Breast epithelium (tissue), 4 donors: ENCODE data around the gene SLC6A18. TPM values are rescaled to one million over a fixed set of nuclear protein-coding genes. Genes with fewer than 3 reads are reported as not detected.

Source experiments
- DNase-seq, 2 donors: peaks; one replicate each; pipeline ENCODE4 v3.0.0-alpha.2; 2019; ENCODE audit warnings: low spot score in 2 of 2
- H3K27ac ChIP-seq, 2 donors: fragments of 200-600 bp; sonication (generic) in 1 of 2; one replicate each; pipeline ENCODE4 v1.5.1; 2016 to 2019; ENCODE audit warnings: mild to moderate bottlenecking in 1 of 2
- H3K27me3 ChIP-seq, 2 donors: fragments of 200-600 bp; sonication (generic) in 1 of 2; one replicate each; pipeline versions ENCODE4 v1.5.1 to v1.6.0; 2017 to 2019; ENCODE audit warnings: control low read depth in 1 of 2, mild to moderate bottlenecking in 1 of 2
- H3K36me3 ChIP-seq: fragments of 200-600 bp; one replicate; pipeline ENCODE4 v1.5.1; 2019
- H3K4me1 ChIP-seq, 2 donors: fragments of 200-600 bp; sonication (generic); one replicate each; pipeline ENCODE4 v1.5.1; 2016 to 2019; ENCODE audit warnings: control low read depth in 1 of 2
- H3K4me3 ChIP-seq, 3 donors: fragments of 200-600 bp; sonication (generic); 1 replicate in 2 of 3; 2 replicates in 1 of 3; pipeline ENCODE4 v1.5.1; 2016 to 2019; ENCODE audit warnings: mild to moderate bottlenecking in 3 of 3, moderate library complexity in 2 of 3
- H3K9me3 ChIP-seq, 2 donors: fragments of 200-600 bp; sonication (generic) in 1 of 2; one replicate each; pipeline ENCODE4 v1.5.1; 2016 to 2019; ENCODE audit warnings: control low read depth in 1 of 2
- POLR2A ChIP-seq: fragments of 450-650 bp; IDR thresholded peaks from one replicate; pipeline ENCODE4 v1.6.1; 2016; ENCODE audit warnings: antibody characterized with exemption, mild to moderate bottlenecking, moderate library complexity
- POLR2AphosphoS5 ChIP-seq, 3 donors: sonication (generic); formaldehyde crosslinking; IDR thresholded peaks; one replicate each; pipeline ENCODE4 v1.6.1; 2017; ENCODE audit warnings: antibody characterized with exemption in 3 of 3
- intact Hi-C: fragments of 100-400 bp; cut with DNase I; formaldehyde crosslinking; loops from one replicate; pipeline ENCODE4 v1.15.1; 2023; ENCODE audit warnings: low total_unique reads
- total RNA-seq, 3 donors: library from RNA; depleted of rRNA; stranded (reverse); fragments of >200 nt; gene quantifications; one replicate each; pipeline ENCODE4 v1.1.0, GENCODE V29; 2016
- TF ChIP-seq, protein P1 (sequence below), 3 donors: fragments of 450-650 bp; IDR thresholded peaks; one replicate each; pipeline ENCODE4 v1.5.1; 2016 to 2017; ENCODE audit warnings: antibody characterized with exemption in 3 of 3, mild to moderate bottlenecking in 3 of 3, moderate library complexity in 3 of 3

Gene SLC6A18
- total RNA-seq, 3 donors from 2014 or later = not detected

DNA sequence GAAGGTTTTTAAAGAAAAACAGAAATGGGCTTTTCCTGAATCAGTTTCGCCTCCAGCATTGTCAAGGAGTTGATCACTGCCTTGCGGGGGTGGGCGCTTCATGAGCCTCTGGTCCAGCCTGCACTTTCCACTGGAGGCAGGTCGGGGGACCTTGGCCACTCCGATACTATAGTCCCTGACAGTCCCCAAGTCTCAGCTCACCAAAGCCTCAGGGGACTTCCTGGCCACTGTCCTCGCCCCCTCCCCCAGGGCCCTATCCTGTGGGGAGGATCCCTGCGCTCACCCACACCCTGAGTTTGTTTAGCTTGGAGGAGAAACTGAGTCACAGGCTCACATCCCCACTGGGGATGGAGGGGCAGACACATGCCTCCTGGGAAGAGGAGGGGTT is 22.4 kb upstream of the SLC6A18 start:
- TF ChIP-seq, protein P1, sequence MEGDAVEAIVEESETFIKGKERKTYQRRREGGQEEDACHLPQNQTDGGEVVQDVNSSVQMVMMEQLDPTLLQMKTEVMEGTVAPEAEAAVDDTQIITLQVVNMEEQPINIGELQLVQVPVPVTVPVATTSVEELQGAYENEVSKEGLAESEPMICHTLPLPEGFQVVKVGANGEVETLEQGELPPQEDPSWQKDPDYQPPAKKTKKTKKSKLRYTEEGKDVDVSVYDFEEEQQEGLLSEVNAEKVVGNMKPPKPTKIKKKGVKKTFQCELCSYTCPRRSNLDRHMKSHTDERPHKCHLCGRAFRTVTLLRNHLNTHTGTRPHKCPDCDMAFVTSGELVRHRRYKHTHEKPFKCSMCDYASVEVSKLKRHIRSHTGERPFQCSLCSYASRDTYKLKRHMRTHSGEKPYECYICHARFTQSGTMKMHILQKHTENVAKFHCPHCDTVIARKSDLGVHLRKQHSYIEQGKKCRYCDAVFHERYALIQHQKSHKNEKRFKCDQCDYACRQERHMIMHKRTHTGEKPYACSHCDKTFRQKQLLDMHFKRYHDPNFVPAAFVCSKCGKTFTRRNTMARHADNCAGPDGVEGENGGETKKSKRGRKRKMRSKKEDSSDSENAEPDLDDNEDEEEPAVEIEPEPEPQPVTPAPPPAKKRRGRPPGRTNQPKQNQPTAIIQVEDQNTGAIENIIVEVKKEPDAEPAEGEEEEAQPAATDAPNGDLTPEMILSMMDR (IDR thresholded peaks at IDR 0.05) = no peak
- TF ChIP-seq POLR2A = no peak
- TF ChIP-seq POLR2AphosphoS5 (IDR thresholded peaks at IDR 0.05) = no peak
- H3K36me3 ChIP-seq = no peaks in the 10 kb centered on the region
- peaks cover 0 to 74% of the 10 kb centered on the region in 2 donors for H3K27me3 ChIP-seq
- H3K27ac ChIP-seq = no peak overlapping the region
- H3K4me3 ChIP-seq = no peak overlapping the region
- intact Hi-C loops = no loop called here
- H3K4me1 ChIP-seq = no peaks in the 10 kb centered on the region
- H3K9me3 ChIP-seq = no peaks in the 10 kb centered on the region
- DNase-seq = no peak

DNA sequence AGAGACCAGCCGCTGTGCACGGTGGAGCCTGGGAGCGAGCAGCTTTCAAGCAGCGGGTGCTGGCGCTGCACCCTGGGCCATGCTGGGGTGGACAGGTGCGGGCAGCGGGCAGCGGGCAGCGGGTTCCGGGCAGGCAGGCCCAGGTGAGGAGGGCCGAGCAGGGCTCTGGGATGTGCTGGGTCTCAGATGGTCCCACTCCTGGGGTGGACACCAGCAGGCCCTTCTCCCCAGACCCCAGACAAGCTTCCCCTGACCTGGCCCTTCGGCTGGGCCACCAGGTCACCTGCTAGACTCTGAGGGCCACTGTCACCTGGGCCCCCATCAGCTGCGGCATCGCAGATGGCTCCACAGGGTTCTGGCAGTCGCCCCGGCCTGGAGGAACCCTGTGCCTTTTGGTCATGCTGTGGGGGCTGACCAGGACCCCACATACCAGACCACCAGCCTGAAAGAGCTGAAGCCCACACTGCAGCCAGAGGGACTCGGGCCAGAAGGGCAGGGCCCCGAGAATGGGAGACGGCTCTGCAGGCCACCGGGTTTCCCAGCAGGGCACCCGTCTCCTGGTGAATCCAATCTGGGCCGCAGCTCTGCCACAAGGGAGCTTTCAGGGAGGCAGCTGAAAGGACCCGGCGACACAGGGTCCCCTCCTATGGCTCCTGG is 21.7 kb upstream of the SLC6A18 start:
- no peak for TF ChIP-seq POLR2A
- TF ChIP-seq, protein P1 (IDR thresholded peaks at IDR 0.05) = no peak
- no peak for TF ChIP-seq POLR2AphosphoS5 (IDR thresholded peaks at IDR 0.05)
- Histone ChIP-seq H3K27me3 (peaks cover 0 to 67% of the 10 kb centered on the region in 2 donors), H3K4me1 (no peaks in the 10 kb centered on the region), H3K27ac (no peak overlapping the region), H3K9me3 (no peaks in the 10 kb centered on the region), H3K36me3 (no peaks in the 10 kb centered on the region), H3K4me3 (no peak overlapping the region)
- no peak for DNase-seq
- intact Hi-C loops = no loop called here

DNA sequence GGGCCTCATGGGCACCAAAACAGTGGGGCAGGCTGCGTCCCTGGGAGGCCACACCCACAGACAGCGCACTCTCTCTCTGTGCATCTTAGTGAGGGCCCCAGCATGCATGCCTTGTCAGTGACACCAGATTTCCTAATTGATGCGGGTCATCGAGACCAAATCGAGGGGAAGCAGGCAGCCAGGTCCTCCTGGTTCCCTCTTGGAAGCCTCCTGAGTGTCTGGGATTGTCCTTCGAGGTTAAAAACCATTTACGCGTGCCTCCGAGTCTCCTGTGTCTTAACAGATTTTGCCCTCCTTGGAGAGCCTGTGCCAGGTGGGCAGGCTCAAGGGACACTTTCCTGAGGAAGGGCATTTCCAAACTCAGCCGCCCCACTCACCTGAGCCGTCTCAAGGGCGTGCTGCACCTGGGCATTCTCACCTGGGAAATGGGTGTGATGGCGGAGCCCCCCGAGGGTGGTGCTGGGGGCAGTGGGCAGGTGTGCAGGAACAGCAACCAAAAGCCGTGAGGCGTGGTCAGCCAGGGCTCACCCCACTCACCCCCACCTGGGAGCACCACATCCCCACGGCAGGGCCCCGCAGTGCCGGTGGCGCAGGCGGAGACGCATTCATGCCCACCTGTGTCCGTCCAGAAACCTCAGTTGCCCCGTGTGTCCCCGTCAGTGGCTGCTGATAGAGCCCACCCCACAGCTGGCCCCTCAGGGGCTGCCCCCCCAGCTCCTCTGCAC is 21.1 kb upstream of the SLC6A18 start:
- Histone ChIP-seq H3K27me3 (peaks cover 0 to 60% of the 10 kb centered on the region in 2 donors), H3K4me1 (no peaks in the 10 kb centered on the region), H3K36me3 (no peaks in the 10 kb centered on the region), H3K4me3 (no peak overlapping the region), H3K27ac (no peak overlapping the region), H3K9me3 (no peaks in the 10 kb centered on the region)
- TF ChIP-seq, protein P1 (IDR thresholded peaks at IDR 0.05) = no peak
- no peak for TF ChIP-seq POLR2A
- TF ChIP-seq POLR2AphosphoS5 (IDR thresholded peaks at IDR 0.05) = no peak
- DNase-seq = no peak
- intact Hi-C loops = no loop called here

DNA sequence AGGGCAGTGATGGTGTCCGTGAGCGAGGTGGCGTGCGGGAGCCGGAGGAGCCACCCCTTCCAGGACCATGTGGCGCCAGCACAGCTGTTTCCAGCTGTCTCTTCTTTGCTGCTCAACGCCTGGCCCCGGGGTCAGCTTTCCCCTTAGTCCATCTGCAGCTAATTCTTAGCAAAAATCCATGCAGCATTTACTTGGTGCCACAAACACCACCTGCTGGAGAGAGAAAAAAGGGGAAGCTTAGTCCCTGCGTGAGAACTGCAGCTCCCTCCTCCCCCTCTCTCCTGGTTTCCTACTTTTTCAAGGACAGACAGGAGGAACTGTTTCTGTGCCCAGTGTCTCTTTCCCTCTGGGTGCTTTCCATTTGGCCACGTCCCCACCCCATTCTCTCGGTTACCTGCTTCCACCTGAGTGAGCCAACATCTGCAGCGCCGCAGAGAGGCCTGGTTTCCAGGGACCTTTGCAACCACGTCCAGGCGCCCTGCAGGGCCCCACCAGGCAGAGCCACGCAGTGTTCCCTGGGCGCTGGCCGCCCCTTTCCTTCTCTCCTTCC is 20.4 kb upstream of the SLC6A18 start:
- TF ChIP-seq POLR2A (no peak), POLR2AphosphoS5 (IDR thresholded peaks at IDR 0.05) (no peak)
- TF ChIP-seq, protein P1 (IDR thresholded peaks at IDR 0.05) = no peak
- DNase-seq = no peak
- H3K36me3 ChIP-seq = no peaks in the 10 kb centered on the region
- intact Hi-C loops = no loop called here
- H3K27ac ChIP-seq = no peak overlapping the region
- H3K4me1 ChIP-seq = no peaks in the 10 kb centered on the region
- H3K9me3 ChIP-seq = no peaks in the 10 kb centered on the region
- peaks cover 0 to 58% of the 10 kb centered on the region in 2 donors for H3K27me3 ChIP-seq
- no peak overlapping the region for H3K4me3 ChIP-seq
